ENCODE results near the gene VSTM4.

GRCh38 chr10:49054753-49055152 lies 60.6 kb downstream of the VSTM4 start:
- TF ChIP-seq CTCF (IDR thresholded peaks at IDR 0.05; ENCODE audit: low read depth, low read length): no peak
- no peak for TF ChIP-seq EZH2phosphoT487 (IDR thresholded peaks at IDR 0.05; ENCODE audit: low read depth)

Data from OCI-LY3 (cell line).